ENCODE measurements around the gene NIPSNAP3A. TPM values are rescaled to one million over a fixed set of nuclear protein-coding genes. Genes with fewer than 3 reads are reported as not detected.

NIPSNAP3A gene
- total and polyA plus RNA-seq, 2 of the 8 experiments (the other 6 are each of a cell fraction or from before 2014, with no cell fraction given), result 9.3 to 9.4 TPM

DNA sequence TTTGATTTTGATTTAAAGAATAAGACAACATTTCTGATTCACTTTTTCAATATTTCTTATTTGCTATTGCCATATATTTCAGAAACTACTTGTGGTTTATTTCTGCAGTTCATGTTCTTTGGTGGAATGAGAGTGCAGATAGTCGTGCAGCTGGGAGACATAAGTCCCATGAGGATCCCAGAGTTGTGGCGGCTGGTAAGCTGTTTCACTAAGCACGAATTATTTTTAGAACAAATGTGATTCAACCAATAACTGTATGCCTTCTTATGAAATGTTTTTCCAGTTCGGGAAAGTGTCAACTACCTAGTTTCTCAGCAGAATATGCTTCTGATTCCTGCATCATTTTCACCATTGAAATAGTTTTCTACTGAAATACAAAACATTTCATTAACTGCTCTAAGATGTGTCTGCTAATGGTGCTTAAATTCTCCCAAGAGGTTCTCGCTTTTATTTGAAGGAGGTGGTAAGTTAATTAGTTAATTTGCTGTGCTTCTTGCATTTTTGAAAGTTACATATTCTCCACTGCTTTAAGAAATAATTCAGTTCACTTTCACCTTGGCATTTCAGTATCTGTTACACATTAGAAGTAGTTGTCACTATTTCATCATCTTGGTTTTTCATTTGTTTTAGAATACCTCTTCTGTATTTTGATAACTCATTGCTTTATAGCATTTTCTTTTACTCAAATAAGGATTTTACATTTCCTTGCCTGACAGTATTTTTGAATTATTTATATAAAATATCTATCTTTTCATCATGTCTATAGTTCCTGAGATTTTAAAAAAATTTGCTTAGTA is 25.4 kb downstream of the NIPSNAP3A start:
- WGBS, 2 experiments (ENCODE audit: extremely low coverage in 1 of 2, insufficient coverage in 1 of 2, insufficient read length in 1 of 2, insufficient replicate concordance in 2 of 2, low coverage in 1 of 2, low lambda C conversion rate in 2 of 2, missing lambda C conversion rate in 1 of 2), result 87% methylated on average over 5 of the region's 5 CpGs; no CpG with 5 or more reads in 1 of the 2 experiments
- Histone ChIP-seq H4K20me1 (replicated peaks in 1 of 2; ENCODE audit: control insufficient read depth in 1 of 2, insufficient read depth in 2 of 2, low read length in 2 of 2) (no peaks in the 10 kb centered on the region), H3K18ac (ENCODE audit: extremely low read depth, low read length) (no peak overlapping the region), H3K14ac (ENCODE audit: insufficient read length) (no peak overlapping the region), H3K4me2 (ENCODE audit: insufficient read depth in 1 of 2, low read depth in 2 of 2, low read length in 2 of 2) (no peak overlapping the region), H3K4me3 (ENCODE audit: extremely low read depth in 1 of 4, insufficient read depth in 2 of 4, low read depth in 3 of 4, low read length in 4 of 4) (no peak overlapping the region), H2BK20ac (ENCODE audit: low read length) (no peak overlapping the region), H3K36me3 (ENCODE audit: control insufficient read depth in 2 of 4, insufficient read depth in 4 of 4, low read length in 3 of 4) (no peaks in the 10 kb centered on the region), H3K27ac (ENCODE audit: low read depth, low read length) (no peak overlapping the region), H4K91ac (replicated peaks; ENCODE audit: insufficient read length, low read length) (no peak overlapping the region), H2BK12ac (ENCODE audit: low read depth, low read length) (no peak overlapping the region), H4K5ac (ENCODE audit: insufficient read length, low read depth, low read length) (no peak overlapping the region), H2AFZ (ENCODE audit: low read length) (no peak overlapping the region), H3K79me1 (ENCODE audit: low read depth, low read length) (no peaks in the 10 kb centered on the region), H3K23me2 (ENCODE audit: low read depth, low read length) (no peaks in the 10 kb centered on the region), H2BK120ac (replicated peaks; ENCODE audit: low read depth, low read length) (no peak overlapping the region), H3K23ac (ENCODE audit: insufficient read length) (no peak overlapping the region), H3K27me3 (replicated peaks in 1 of 4; ENCODE audit: control insufficient read depth in 3 of 4, extremely low read depth in 1 of 4, insufficient read depth in 3 of 4, low read length in 3 of 4) (no peaks in the 10 kb centered on the region), H3K79me2 (ENCODE audit: control insufficient read depth in 1 of 2, insufficient read depth in 2 of 2, low read length in 2 of 2) (no peaks in the 10 kb centered on the region), H2AK5ac (ENCODE audit: low read depth, low read length) (no peak overlapping the region), H2BK15ac (ENCODE audit: low read length) (no peak overlapping the region), H3K4ac (replicated peaks; ENCODE audit: insufficient read length, low read depth, low read length) (no peak overlapping the region), H4K8ac (ENCODE audit: extremely low read depth, insufficient read depth, low read length) (no peak overlapping the region), H3K9me3 (ENCODE audit: insufficient read depth in 2 of 2, low read depth in 1 of 2, low read length in 1 of 2) (no peaks in the 10 kb centered on the region), H3K9ac (replicated peaks in 1 of 4; ENCODE audit: extremely low read depth in 1 of 4, low read depth in 3 of 4, low read length in 3 of 4) (no peak overlapping the region), H3K56ac (replicated peaks; ENCODE audit: insufficient read length, low read depth, low read length) (no peak overlapping the region), H2BK5ac (ENCODE audit: low read depth, low read length) (no peak overlapping the region), H3K4me1 (replicated peaks in 1 of 4; ENCODE audit: control insufficient read depth in 3 of 4, insufficient read depth in 4 of 4, low read length in 3 of 4) (no peaks in the 10 kb centered on the region)
- FAIRE-seq (peak; percentile 28), DNase-seq (ENCODE audit: low read depth in 1 of 2, low spot score in 2 of 2) (no peak)
- no peak for TF ChIP-seq KDM4A (IDR thresholded peaks at IDR 0.05; ENCODE audit: low read depth, low read length, severe bottlenecking)
- no peak for TF ChIP-seq RBBP5 (IDR thresholded peaks at IDR 0.05; ENCODE audit: borderline replicate concordance, low read depth, low read length)
- TF ChIP-seq SIX5 (IDR thresholded peaks at IDR 0.05; ENCODE audit: low read depth, low read length), result no peak
- no peak for TF ChIP-seq CBX8 (IDR thresholded peaks at IDR 0.05; ENCODE audit: borderline replicate concordance, low read depth, low read length)
- ChIA-PET CTCF (ENCODE audit: partially characterized antibody) (no interaction called here), POLR2A (ENCODE audit: partially characterized antibody) (no interaction called here)
